Measurements from ENCODE around the gene CTIF. TPM values are rescaled to one million over a fixed set of nuclear protein-coding genes. Genes with fewer than 3 reads are reported as not detected.

The CTIF gene
- polyA plus RNA-seq, 1 of the 3 experiments (the other 2 are of a cell fraction): 47.2 TPM

GRCh38 chr18:48552130-48552529, 13.3 kb downstream of the CTIF start:
- H3K9me3 ChIP-seq: no peaks in the 10 kb centered on the region
- TF ChIP-seq TAF1 (IDR thresholded peaks at IDR 0.05; ENCODE audit: borderline replicate concordance, low read depth, low read length): no peak
- TF ChIP-seq TEAD4 (IDR thresholded peaks at IDR 0.05; ENCODE audit: borderline replicate concordance, insufficient read depth): no peak
- no peak for TF ChIP-seq CHD2 (IDR thresholded peaks at IDR 0.05; ENCODE audit: low read length, partially characterized antibody)
- TF ChIP-seq POLR2AphosphoS5 (IDR thresholded peaks at IDR 0.05; ENCODE audit: low read depth, low read length): no peak
- no peak for TF ChIP-seq MEF2A (IDR thresholded peaks at IDR 0.05; ENCODE audit: borderline replicate concordance, low read depth)
- no peak for TF ChIP-seq ELF1 (IDR thresholded peaks at IDR 0.05)
- no peak for TF ChIP-seq USF2 (IDR thresholded peaks at IDR 0.05; ENCODE audit: borderline replicate concordance, low read depth, low read length)
- no peak for TF ChIP-seq TCF12 (IDR thresholded peaks at IDR 0.05)
- no peak for TF ChIP-seq YY1 (IDR thresholded peaks at IDR 0.05; ENCODE audit: low read depth)
- no peak for TF ChIP-seq SIN3A (IDR thresholded peaks at IDR 0.05; ENCODE audit: borderline replicate concordance, low read depth, low read length)
- TF ChIP-seq RXRA (IDR thresholded peaks at IDR 0.05; ENCODE audit: borderline replicate concordance, low read depth): no peak
- no peak for TF ChIP-seq NRF1 (IDR thresholded peaks at IDR 0.05; ENCODE audit: low read depth, low read length)
- TF ChIP-seq, protein P1, sequence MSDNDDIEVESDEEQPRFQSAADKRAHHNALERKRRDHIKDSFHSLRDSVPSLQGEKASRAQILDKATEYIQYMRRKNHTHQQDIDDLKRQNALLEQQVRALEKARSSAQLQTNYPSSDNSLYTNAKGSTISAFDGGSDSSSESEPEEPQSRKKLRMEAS (IDR thresholded peaks at IDR 0.05; ENCODE audit: low read depth): no peak
- ChIA-PET POLR2A (no interaction called here), CTCF (interaction anchor here (0.9 kb wide), 1 partner anchor 22 kb away, joined by 3 read pairs; no protein-coding TSS in a partner anchor)
- no peak overlapping the region for H3K9ac ChIP-seq
- peaks cover 100% of the 10 kb centered on the region for H3K79me2 ChIP-seq (ENCODE audit: insufficient read depth)
- H2AFZ ChIP-seq (ENCODE audit: low read depth): no peak overlapping the region
- peaks cover 82% of the 10 kb centered on the region for H4K20me1 ChIP-seq (ENCODE audit: insufficient read depth)
- peaks cover 8 to 26% of the 10 kb centered on the region in 2 experiments; a peak in 2 of 4 replicates for H3K4me1 ChIP-seq (ENCODE audit: control insufficient read depth in 1 of 2, insufficient read depth in 2 of 2, low read depth in 1 of 2, low read length in 1 of 2)
- H3K4me2 ChIP-seq: no peak overlapping the region
- H3K27ac ChIP-seq (ENCODE audit: low read depth in 2 of 2, low read length in 1 of 2): no peak overlapping the region
- no peaks in the 10 kb centered on the region for H3K9me2 ChIP-seq
- H3K36me3 ChIP-seq (replicated peaks in 1 of 2; ENCODE audit: control insufficient read depth in 1 of 2, insufficient read depth in 2 of 2, low read length in 1 of 2): peaks cover 8 to 33% of the 10 kb centered on the region in 2 experiments
- H3K4me3 ChIP-seq (ENCODE audit: low read depth in 2 of 2, low read length in 1 of 2): no peak overlapping the region
- H3K27me3 ChIP-seq (ENCODE audit: insufficient read depth): no peaks in the 10 kb centered on the region
- 100% methylated on average over 3 of the region's 3 CpGs for WGBS (ENCODE audit: low lambda C conversion rate)
- no peaks in the 10 kb centered on the region for H3F3A ChIP-seq (replicated peaks; ENCODE audit: insufficient read depth)
- no peak for DNase-seq

DNA sequence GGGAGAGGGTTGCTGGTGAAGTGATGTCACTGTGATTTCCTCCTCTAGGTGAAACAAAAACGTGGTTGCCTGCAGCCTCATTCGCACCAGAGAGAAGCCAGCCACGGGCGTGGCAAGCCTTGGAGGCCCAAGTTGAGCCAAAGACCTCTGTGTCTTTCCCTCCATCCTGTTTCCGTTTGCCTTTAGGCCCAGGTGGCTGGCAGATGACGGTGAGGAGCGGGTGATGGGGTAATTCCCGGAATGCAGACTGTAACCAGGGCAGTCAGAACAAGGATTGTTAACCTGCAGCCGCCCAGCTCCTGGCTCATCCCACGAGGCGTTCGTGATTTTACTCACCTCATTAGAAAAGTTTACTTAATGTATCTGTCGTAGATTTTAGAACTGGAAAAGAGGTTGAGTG, 14.4 kb downstream of the CTIF start:
- POLR2A ChIA-PET: no interaction called here
- Histone ChIP-seq H3K36me3 (replicated peaks in 1 of 2; ENCODE audit: control insufficient read depth in 1 of 2, insufficient read depth in 2 of 2, low read length in 1 of 2) (peaks cover 8 to 33% of the 10 kb centered on the region in 2 experiments), H3K79me2 (ENCODE audit: insufficient read depth) (peaks cover 100% of the 10 kb centered on the region), H3K9ac (no peak overlapping the region), H3K9me3 (no peaks in the 10 kb centered on the region), H3K4me3 (ENCODE audit: low read depth in 2 of 2, low read length in 1 of 2) (no peak overlapping the region), H4K20me1 (ENCODE audit: insufficient read depth) (peaks cover 72% of the 10 kb centered on the region), H3K4me1 (ENCODE audit: control insufficient read depth in 1 of 2, insufficient read depth in 2 of 2, low read depth in 1 of 2, low read length in 1 of 2) (peaks cover 0 to 15% of the 10 kb centered on the region in 2 experiments; a peak in 1 of 4 replicates), H3K4me2 (no peak overlapping the region), H3F3A (replicated peaks; ENCODE audit: insufficient read depth) (peaks cover 8% of the 10 kb centered on the region), H3K9me2 (no peaks in the 10 kb centered on the region), H2AFZ (ENCODE audit: low read depth) (no peak overlapping the region), H3K27me3 (ENCODE audit: insufficient read depth) (no peaks in the 10 kb centered on the region), H3K27ac (ENCODE audit: low read depth in 2 of 2, low read length in 1 of 2) (no peak overlapping the region)
- 93% methylated on average over 13 of the region's 13 CpGs for WGBS (ENCODE audit: low lambda C conversion rate)
- CTCF ChIA-PET: no interaction called here
- no peak for TF ChIP-seq FOSL2 (IDR thresholded peaks at IDR 0.05; ENCODE audit: borderline replicate concordance, low read depth)
- TF ChIP-seq TEAD4 (IDR thresholded peaks at IDR 0.05; ENCODE audit: borderline replicate concordance, insufficient read depth): no peak
- no peak for TF ChIP-seq CHD2 (IDR thresholded peaks at IDR 0.05; ENCODE audit: low read length, partially characterized antibody)
- no peak for TF ChIP-seq GABPA (IDR thresholded peaks at IDR 0.05; ENCODE audit: low read depth)
- DNase-seq: no peak

Measured in SK-N-SH (cell line).